Measurements from ENCODE around the gene SLCO1B3. TPM values are rescaled to one million over a fixed set of nuclear protein-coding genes. Genes with fewer than 3 reads are reported as not detected.

SLCO1B3 gene
- total and polyA plus RNA-seq, 2 experiments from 2014 or later, result 0.17 TPM; not detected in 1

- TF ChIP-seq ETS1 (IDR thresholded peaks at IDR 0.05) (no peak), ZNF114 (CRISPR knock-in tag; IDR thresholded peaks at IDR 0.05) (no peak), JUNB (IDR thresholded peaks at IDR 0.05; ENCODE audit: unreplicated experiment) (no peak), POLR2AphosphoS5 (IDR thresholded peaks at IDR 0.05; ENCODE audit: low read depth) (no peak), ZNF462 (CRISPR knock-in tag; IDR thresholded peaks at IDR 0.05) (no peak), EZH2 (IDR thresholded peaks at IDR 0.05; ENCODE audit: low read depth, unreplicated experiment) (no peak), ZNF331 (CRISPR knock-in tag; IDR thresholded peaks at IDR 0.05; ENCODE audit: low read depth) (no peak), CREB1 (CRISPR knock-in tag; IDR thresholded peaks at IDR 0.05; ENCODE audit: low read depth) (no peak), STAT1 (IDR thresholded peaks at IDR 0.05; ENCODE audit: unreplicated experiment) (no peak), REST (IDR thresholded peaks at IDR 0.05; ENCODE audit: unreplicated experiment) (no peak), EZH2phosphoT487 (IDR thresholded peaks at IDR 0.05; ENCODE audit: unreplicated experiment) (no peak), NANOG (IDR thresholded peaks at IDR 0.05; ENCODE audit: borderline replicate concordance) (no peak), CTCF (conservative IDR thresholded peaks at IDR 0.05; ENCODE audit: low read depth in 2 of 2) (no peak)
- Mint-ChIP-seq H3K9me3 (peaks cover 33% of the 10 kb centered on the region), H3K4me1 (no peaks in the 10 kb centered on the region), H3K36me3 (ENCODE audit: low read depth) (peaks cover 11% of the 10 kb centered on the region; the same call in 2 of the 3 replicates), H3K27me3 (ENCODE audit: insufficient read depth, low read depth, poor library complexity) (no peaks in the 10 kb centered on the region), H3K27ac (no peak overlapping the region), H3K4me3 (no peak overlapping the region)
- peaks cover 3% of the 10 kb centered on the region; the same call in 1 of the 2 replicates for H3K9me2 ChIP-seq (ENCODE audit: insufficient read depth)
- no peak overlapping the region for H2AFZ ChIP-seq
- H3K27ac ChIP-seq (ENCODE audit: low read depth), result no peak overlapping the region
- no peak overlapping the region for H3K4me3 ChIP-seq
- H4K20me1 ChIP-seq (replicated peaks; ENCODE audit: insufficient read depth), result no peaks in the 10 kb centered on the region
- H3K4me2 ChIP-seq, result no peak overlapping the region
- ATAC-seq, result no peak
- H3K36me3 ChIP-seq (ENCODE audit: insufficient read depth), result peaks cover 3% of the 10 kb centered on the region; the same call in 1 of the 2 replicates
- no peaks in the 10 kb centered on the region for H3K27me3 ChIP-seq (ENCODE audit: insufficient read depth)
- H3K4me1 ChIP-seq (ENCODE audit: insufficient read depth), result no peaks in the 10 kb centered on the region
- H3F3A ChIP-seq (replicated peaks; ENCODE audit: low read depth), result no peaks in the 10 kb centered on the region
- H3K79me2 ChIP-seq (replicated peaks; ENCODE audit: insufficient read depth), result no peaks in the 10 kb centered on the region
- no peak for DNase-seq (ENCODE audit: low spot score)
Observed at GRCh38 chr12:20963303-20963702, 152.8 kb downstream of the SLCO1B3 start.

Measured in GM23338 (cell line).